ENCODE data around the gene TMC3.

DNA sequence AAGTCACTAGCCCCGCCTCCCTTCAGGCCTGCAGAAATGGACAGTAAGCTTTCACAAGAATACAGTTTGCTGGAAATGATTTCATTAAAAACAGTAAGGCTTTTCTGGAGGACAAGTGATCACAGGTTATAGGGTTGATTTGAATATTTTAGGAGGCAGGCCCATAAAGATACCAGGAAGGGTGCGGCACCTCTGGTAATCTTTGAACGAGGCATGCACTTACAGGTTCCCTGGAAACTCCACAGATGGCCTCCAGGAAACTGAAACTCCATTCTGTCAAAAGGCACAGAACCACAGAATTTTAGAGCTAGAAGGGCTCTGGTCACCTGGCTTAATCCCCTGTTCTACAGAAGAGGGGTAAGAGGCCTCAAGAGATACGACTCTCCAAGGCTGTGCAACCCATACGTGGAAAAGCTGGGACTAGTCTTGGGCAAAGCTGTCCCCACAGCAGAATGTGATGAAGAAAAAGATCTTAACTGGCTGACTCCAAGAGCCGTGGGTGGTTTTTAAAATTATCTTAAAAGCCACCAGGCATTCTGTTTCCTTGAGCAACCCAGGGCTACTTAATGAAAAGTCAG lies 51.2 kb downstream of the TMC3 start:
- TF ChIP-seq, protein P1, sequence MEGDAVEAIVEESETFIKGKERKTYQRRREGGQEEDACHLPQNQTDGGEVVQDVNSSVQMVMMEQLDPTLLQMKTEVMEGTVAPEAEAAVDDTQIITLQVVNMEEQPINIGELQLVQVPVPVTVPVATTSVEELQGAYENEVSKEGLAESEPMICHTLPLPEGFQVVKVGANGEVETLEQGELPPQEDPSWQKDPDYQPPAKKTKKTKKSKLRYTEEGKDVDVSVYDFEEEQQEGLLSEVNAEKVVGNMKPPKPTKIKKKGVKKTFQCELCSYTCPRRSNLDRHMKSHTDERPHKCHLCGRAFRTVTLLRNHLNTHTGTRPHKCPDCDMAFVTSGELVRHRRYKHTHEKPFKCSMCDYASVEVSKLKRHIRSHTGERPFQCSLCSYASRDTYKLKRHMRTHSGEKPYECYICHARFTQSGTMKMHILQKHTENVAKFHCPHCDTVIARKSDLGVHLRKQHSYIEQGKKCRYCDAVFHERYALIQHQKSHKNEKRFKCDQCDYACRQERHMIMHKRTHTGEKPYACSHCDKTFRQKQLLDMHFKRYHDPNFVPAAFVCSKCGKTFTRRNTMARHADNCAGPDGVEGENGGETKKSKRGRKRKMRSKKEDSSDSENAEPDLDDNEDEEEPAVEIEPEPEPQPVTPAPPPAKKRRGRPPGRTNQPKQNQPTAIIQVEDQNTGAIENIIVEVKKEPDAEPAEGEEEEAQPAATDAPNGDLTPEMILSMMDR (conservative IDR thresholded peaks at IDR 0.05; ENCODE audit: low read length) = no peak
- no peak for TF ChIP-seq EZH2phosphoT487 (IDR thresholded peaks at IDR 0.05; ENCODE audit: borderline replicate concordance, low read depth, low read length)
